Stomach smooth muscle (tissue), 2 donors: ENCODE measurements around the gene IGFBP6.

Experiments used
- H3K27ac ChIP-seq: one replicate; pipeline ENCODE4 v1.7.0; 2013; ENCODE audit warnings: mild to moderate bottlenecking, low read length, inconsistent platforms
- H3K27me3 ChIP-seq, 2 donors: one replicate each; pipeline ENCODE4 v1.7.0; 2013; ENCODE audit warnings: low read length in 2 of 2; ENCODE audit not compliant: insufficient read depth in 2 of 2, control insufficient read depth in 1 of 2
- H3K36me3 ChIP-seq, 2 donors: one replicate each; pipeline ENCODE4 v1.7.0; 2013; ENCODE audit warnings: low read length in 2 of 2; ENCODE audit not compliant: control insufficient read depth in 2 of 2, insufficient read depth in 2 of 2
- H3K4me1 ChIP-seq: one replicate; pipeline ENCODE4 v1.7.0; 2013; ENCODE audit warnings: low read length; ENCODE audit not compliant: control insufficient read depth, insufficient read depth
- H3K4me3 ChIP-seq, 2 donors: one replicate each; pipeline ENCODE4 v1.7.0; 2013; ENCODE audit warnings: low read length in 2 of 2
- H3K9ac ChIP-seq, 2 donors: one replicate each; pipeline ENCODE4 v1.7.0; 2013; ENCODE audit warnings: low read length in 2 of 2, mild to moderate bottlenecking in 1 of 2
- H3K9me3 ChIP-seq, 2 donors: one replicate each; pipeline ENCODE4 v1.7.0; 2013; ENCODE audit warnings: low read length in 2 of 2; ENCODE audit not compliant: control insufficient read depth in 2 of 2
- donor health status: healthy.
- donor health status: Pancreatic carcinoma.

The IGFBP6 gene

GRCh38 chr12:53115112-53115890 lies 17.8 kb downstream of the IGFBP6 start:
- H3K4me3 ChIP-seq, result no peak overlapping the region
- no peaks in the 10 kb centered on the region for H3K36me3 ChIP-seq
- H3K27ac ChIP-seq, result no peak overlapping the region
- H3K9ac ChIP-seq, result no peak overlapping the region
- peaks cover 10% of the 10 kb centered on the region for H3K4me1 ChIP-seq
- H3K27me3 ChIP-seq, result no peaks in the 10 kb centered on the region
- H3K9me3 ChIP-seq, result no peaks in the 10 kb centered on the region

DNA sequence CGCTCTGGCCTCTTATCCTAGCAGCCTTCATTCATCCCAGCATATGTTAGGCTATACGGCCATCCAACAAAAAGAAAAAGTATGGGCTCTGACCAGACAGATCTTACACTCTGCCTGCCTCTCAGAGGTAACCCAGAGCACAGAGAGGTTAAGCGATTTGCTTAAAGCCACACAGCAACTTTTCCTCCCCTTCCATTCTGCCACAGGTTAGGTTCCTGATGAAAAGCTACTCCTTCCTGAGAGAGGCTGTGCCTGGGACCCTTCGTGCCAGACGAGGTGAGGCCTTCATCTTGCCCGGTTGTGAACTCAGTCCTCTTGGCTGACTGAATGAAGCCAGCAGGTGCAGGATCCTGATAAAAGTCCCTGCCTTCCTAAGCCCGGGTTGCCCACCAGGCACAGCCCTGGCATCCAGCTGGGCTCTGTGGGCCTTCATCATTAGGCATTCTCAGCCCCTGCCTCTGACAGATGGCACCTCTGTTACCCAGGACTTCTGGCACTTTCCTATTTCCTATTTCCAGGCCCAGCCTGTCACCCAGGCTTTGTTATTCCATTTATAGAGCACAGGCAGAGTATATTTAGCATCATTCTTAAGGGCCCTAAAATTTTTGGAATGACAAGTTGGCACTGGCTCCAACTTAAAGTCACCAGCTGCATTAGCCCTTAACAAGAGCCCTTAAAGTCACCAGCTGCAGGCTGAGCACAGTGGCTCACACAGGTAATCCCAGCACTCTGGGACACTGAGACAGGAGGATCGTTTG lies 18.6 kb downstream of the IGFBP6 start:
- Histone ChIP-seq H3K9ac (no peak overlapping the region), H3K27ac (no peak overlapping the region), H3K4me3 (peak overlapping the region in 1 of 2 donors; percentile 8), H3K4me1 (peaks cover 10% of the 10 kb centered on the region), H3K36me3 (no peaks in the 10 kb centered on the region), H3K9me3 (no peaks in the 10 kb centered on the region), H3K27me3 (no peaks in the 10 kb centered on the region)

- H3K4me3 ChIP-seq, result no peak overlapping the region
- no peak overlapping the region for H3K9ac ChIP-seq
- H3K27ac ChIP-seq, result no peak overlapping the region
- no peaks in the 10 kb centered on the region for H3K36me3 ChIP-seq
- no peaks in the 10 kb centered on the region for H3K9me3 ChIP-seq
- peaks cover 10% of the 10 kb centered on the region for H3K4me1 ChIP-seq
- H3K27me3 ChIP-seq, result no peaks in the 10 kb centered on the region
Measured at GRCh38 chr12:53118751-53119300, 21.4 kb downstream of the IGFBP6 start.

- no peaks in the 10 kb centered on the region for H3K9me3 ChIP-seq
- no peak overlapping the region for H3K9ac ChIP-seq
- no peaks in the 10 kb centered on the region for H3K27me3 ChIP-seq
- H3K36me3 ChIP-seq, result no peaks in the 10 kb centered on the region
- peaks cover 8% of the 10 kb centered on the region for H3K4me1 ChIP-seq
- H3K4me3 ChIP-seq, result no peak overlapping the region
- H3K27ac ChIP-seq, result no peak overlapping the region
Measured at GRCh38 chr12:53120685-53121525, 23.4 kb downstream of the IGFBP6 start.

GRCh38 chr12:53122961-53123468 lies 25.5 kb downstream of the IGFBP6 start:
- Histone ChIP-seq H3K9me3 (no peaks in the 10 kb centered on the region), H3K27me3 (no peaks in the 10 kb centered on the region), H3K4me1 (no peaks in the 10 kb centered on the region), H3K36me3 (no peaks in the 10 kb centered on the region), H3K9ac (no peak overlapping the region), H3K4me3 (no peak overlapping the region), H3K27ac (no peak overlapping the region)

GRCh38 chr12:53123578-53124351 lies 26.3 kb downstream of the IGFBP6 start:
- Histone ChIP-seq H3K9ac (no peak overlapping the region), H3K27me3 (no peaks in the 10 kb centered on the region), H3K4me1 (no peaks in the 10 kb centered on the region), H3K27ac (no peak overlapping the region), H3K36me3 (no peaks in the 10 kb centered on the region), H3K4me3 (no peak overlapping the region), H3K9me3 (no peaks in the 10 kb centered on the region)

DNA sequence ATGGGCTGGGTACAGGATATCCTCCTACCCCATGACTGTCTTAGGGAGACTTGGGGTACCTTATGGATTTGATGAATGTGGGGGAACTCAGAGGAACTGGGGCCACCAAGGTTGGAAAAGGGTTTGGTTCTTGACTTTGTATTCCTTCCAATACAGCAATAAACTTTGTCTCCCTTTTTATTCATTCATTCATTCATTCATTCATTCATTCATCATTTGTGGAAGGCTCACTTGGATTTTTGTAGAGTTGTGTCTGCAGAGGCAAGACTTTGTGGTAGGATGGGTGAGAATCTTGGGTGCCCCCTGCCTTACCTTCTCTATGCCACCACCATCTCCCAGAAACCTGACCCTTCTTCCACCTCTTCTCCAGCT lies 26.9 kb downstream of the IGFBP6 start:
- H3K4me3 ChIP-seq, result no peak overlapping the region
- H3K9ac ChIP-seq, result no peak overlapping the region
- no peaks in the 10 kb centered on the region for H3K9me3 ChIP-seq
- H3K4me1 ChIP-seq, result no peaks in the 10 kb centered on the region
- no peaks in the 10 kb centered on the region for H3K36me3 ChIP-seq
- no peaks in the 10 kb centered on the region for H3K27me3 ChIP-seq
- H3K27ac ChIP-seq, result no peak overlapping the region

DNA sequence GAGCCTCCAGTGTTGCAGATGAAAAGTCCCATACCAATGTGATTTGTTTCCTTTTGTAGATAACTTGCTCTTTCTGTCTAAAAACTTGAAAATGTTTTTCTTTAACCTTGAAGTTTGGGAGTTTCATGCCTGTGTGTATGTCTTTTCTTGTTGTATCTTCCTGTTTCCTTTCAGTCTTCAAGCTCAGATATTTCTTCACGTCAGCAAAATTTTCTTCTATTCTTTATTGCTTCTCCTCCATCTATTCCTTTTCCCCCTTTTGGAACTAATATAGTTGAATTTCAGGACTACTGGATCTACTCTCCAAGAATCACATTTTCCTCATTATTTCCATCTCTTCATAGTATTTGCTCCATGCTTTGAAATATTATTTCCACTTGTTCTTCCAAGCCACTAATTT lies 29.7 kb downstream of the IGFBP6 start:
- Histone ChIP-seq H3K27ac (no peak overlapping the region), H3K4me1 (no peaks in the 10 kb centered on the region), H3K4me3 (no peak overlapping the region), H3K9me3 (no peaks in the 10 kb centered on the region), H3K27me3 (no peaks in the 10 kb centered on the region), H3K36me3 (no peaks in the 10 kb centered on the region), H3K9ac (no peak overlapping the region)

DNA sequence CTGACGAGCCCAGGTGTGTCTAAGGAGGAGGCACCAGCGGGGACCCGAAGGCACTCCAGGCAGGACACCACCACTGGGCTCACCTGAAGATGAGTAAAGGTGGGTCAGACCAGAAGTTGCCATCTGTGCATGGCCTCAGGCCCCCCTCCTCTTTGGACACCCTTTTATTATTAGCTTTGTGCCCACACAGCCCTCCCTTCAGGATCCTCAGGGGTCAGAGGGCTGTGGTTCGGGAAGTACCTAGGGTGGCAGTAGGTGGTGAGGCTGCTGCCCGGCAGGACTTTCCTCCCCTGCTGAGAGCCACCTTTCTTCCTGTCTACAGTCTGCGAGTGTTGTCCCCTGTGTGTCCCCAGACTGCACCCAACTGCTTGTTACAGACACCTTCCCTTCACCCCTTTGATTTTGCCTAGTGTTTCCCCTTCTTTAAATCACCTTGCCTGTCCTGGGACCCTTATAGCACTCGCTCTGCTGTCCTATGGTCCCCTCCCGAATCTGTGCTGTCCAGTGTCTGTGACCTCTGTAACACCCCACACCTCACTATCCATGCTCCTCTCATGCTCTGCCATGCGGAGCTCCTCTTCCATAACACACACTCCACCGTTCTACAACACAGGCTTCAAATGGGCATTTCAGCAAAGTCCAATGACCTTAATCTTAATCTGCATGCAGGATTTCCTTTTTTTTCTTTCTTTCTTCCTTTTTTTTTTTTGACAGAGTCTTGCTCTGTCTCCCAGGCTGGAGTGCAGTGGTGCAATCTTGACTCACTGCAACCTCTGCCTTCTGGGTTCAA lies 31.5 kb downstream of the IGFBP6 start:
- H3K27ac ChIP-seq, result no peak overlapping the region
- H3K9me3 ChIP-seq, result no peaks in the 10 kb centered on the region
- H3K36me3 ChIP-seq, result no peaks in the 10 kb centered on the region
- no peak overlapping the region for H3K9ac ChIP-seq
- H3K4me1 ChIP-seq, result no peaks in the 10 kb centered on the region
- no peaks in the 10 kb centered on the region for H3K27me3 ChIP-seq
- no peak overlapping the region for H3K4me3 ChIP-seq
